ENCODE measurements around the gene STRN4.

The STRN4 gene

DNA sequence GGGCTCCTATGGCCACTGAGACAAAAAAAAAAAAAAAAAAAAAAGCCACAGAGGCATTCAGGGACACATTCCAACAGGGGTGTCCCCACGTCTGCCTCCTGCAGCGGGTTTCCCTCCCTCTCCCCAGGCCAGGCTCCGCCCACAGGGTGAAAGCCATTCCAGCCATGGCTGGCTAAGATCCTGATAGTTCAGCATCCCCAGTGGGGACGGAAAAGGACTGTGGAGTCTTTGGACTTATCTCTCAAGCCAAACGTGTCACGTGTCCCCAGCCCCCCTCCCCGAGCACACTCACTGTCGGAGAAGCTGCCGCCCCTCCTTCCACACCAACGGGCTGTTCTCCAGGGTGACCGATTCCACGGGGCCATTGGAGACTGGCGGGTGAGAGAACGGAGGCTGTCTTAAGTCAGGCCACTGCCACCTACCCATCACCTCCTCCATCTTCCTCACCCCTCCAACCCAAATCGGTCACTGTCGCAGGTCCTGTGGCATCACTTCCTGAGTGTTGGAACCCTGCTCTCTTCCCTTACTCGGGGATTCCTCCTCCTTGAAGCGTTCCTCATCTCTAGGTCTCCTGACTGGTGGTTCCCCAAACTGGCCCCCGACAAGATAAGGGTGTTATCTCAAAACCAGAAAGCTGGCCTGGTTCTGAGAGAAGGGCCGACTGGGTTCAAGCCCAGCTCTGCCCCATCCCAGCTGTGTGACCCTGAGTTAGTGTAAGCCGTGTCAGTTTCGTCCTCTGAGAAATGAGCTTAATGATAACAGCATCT is 9.5 kb downstream of the STRN4 start:
- no peak for DNase-seq (ENCODE audit: extremely low spot score)
- ChIA-PET POLR2A (no interaction called here), CTCF (interaction anchor here (1.2 kb wide), 1 partner anchor 8 kb away, joined by 4 read pairs; no protein-coding TSS in a partner anchor)
- no peak for TF ChIP-seq FOXK2 (IDR thresholded peaks at IDR 0.05)
- TF ChIP-seq FOXA1 (IDR thresholded peaks at IDR 0.05), result no peak
- no peak for TF ChIP-seq FOXM1 (IDR thresholded peaks at IDR 0.05; ENCODE audit: borderline replicate concordance)
- no peak for TF ChIP-seq LEF1 (IDR thresholded peaks at IDR 0.05; ENCODE audit: borderline replicate concordance)
- no peak for TF ChIP-seq CTBP1 (IDR thresholded peaks at IDR 0.05; ENCODE audit: borderline replicate concordance)
- no peak for TF ChIP-seq TARDBP (IDR thresholded peaks at IDR 0.05)
- TF ChIP-seq ELF4 (IDR thresholded peaks at IDR 0.05), result no peak
- TF ChIP-seq ZNF384 (IDR thresholded peaks at IDR 0.05), result no peak
- TF ChIP-seq L3MBTL2 (conservative IDR thresholded peaks at IDR 0.05), result no peak
- no peak for TF ChIP-seq BHLHE40 (IDR thresholded peaks at IDR 0.05; ENCODE audit: borderline replicate concordance)

DNA sequence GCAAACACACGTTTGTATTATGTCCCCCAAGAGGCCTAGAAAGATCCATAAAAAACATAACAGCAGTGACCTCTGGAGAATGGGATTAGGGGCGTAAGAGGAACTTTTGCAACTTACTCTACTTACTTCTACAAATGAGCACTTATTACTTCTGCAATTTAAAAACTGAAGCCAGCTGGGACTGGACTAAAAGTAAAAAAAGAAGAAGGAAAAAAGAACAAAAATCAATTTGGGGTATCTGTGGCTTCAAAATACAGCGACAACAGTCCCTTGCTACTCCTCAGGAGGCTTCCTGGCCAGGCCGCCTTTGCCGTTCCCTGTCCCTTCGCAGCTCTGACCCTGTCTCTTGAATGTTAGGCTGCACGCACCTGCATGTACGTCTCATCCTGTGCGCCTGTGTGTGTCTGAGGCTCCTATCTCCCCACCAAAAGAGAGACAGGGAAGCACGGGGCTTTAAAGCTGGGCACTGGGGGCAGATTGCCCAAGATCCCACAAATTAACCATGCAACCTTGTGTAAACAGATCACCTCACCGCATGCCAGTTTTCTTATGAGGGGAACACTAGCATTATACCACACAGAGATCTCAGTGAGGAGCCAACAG is 12.5 kb downstream of the STRN4 start:
- CTCF ChIA-PET, result no interaction called here
- no peak for TF ChIP-seq SUZ12 (IDR thresholded peaks at IDR 0.05)
- no peak for TF ChIP-seq SP1 (IDR thresholded peaks at IDR 0.05)
- no peak for DNase-seq (ENCODE audit: extremely low spot score)
- POLR2A ChIA-PET, result no interaction called here

DNA sequence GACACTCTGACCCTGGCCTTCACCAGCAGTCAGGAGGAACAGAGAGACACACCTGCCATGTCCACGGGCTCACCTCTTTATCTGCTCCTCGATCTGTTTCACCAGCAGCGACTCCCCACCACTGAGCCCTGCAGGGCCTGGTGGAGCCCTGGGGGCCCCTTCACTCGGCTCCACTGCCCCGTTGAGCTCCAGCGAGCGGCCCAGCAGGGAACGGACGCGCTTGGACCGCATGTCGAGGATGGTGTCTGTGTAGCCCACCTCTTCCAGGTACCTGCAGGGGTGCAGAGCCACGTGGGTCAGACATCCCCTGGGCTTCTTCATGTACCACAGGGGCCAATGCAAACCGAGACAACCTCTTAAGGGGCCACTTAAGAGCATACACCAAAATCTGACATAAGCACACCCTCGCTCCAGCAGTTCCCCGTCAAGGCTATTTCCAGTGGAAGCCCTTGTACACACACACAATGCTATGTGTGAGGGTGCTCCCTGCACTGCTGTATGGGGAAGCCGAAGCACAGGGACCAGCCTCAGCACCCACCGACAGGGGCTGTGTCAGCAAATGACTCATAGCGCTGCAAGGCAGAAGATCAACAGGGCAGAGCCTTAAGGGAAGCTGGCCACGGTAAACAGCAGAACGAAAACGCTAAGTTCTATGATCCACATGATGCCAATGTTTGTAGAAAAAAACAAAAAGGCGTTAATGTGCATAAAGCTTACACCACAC is 13.1 kb downstream of the STRN4 start:
- POLR2A ChIA-PET, result no interaction called here
- CTCF ChIA-PET, result no interaction called here

DNA sequence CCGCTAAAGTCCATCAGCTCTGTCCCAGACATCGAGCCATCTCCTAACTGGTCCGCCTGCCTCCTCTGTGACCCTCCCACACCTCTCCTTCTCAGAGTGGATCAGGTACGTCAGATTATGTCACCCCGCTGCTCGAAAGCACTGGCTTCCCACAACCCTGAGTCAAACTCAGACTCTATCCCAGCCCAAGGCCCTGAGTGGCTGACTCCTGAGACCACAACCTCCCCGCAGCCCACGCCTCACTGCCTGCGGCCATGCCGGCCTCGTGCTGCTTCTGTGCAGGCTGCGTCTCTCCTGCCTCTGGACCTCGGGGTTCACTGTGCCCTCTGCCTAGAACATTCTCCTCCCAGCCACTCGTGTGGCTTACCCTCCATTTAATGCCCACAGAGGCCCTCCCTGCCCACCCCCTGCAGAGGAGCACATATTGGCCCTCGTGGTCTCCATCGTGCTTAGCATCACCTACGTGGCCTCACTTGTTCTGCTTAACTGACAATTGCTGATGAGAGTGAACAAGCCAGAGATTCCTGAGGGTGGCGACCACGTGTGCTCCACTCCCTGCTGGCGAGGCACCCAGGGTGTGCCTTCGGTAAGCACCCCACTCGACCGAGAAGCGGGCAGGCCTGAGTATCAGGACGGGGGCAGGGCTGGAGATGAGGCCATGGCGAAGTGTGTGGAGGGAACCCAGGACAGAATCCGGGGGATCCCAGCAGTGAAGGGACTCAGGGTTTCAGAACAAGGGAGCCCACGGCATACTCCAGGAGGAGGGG is 13.9 kb downstream of the STRN4 start:
- CTCF ChIA-PET, result no interaction called here
- POLR2A ChIA-PET, result no interaction called here
- TF ChIP-seq HDGF (IDR thresholded peaks at IDR 0.05; ENCODE audit: borderline replicate concordance) (no peak), ELF4 (IDR thresholded peaks at IDR 0.05) (no peak), FOXA1 (IDR thresholded peaks at IDR 0.05) (no peak), SP1 (IDR thresholded peaks at IDR 0.05) (no peak), ZNF384 (IDR thresholded peaks at IDR 0.05) (no peak)
- DNase-seq (ENCODE audit: extremely low spot score), result no peak

More for the DNA sequence above, 13.1 kb downstream of the STRN4 start:
- DNase-seq (ENCODE audit: extremely low spot score), result no peak
- no peak for TF ChIP-seq SUZ12 (IDR thresholded peaks at IDR 0.05)
- TF ChIP-seq FOXA1 (IDR thresholded peaks at IDR 0.05), result no peak
- TF ChIP-seq BHLHE40 (IDR thresholded peaks at IDR 0.05; ENCODE audit: borderline replicate concordance), result no peak
- no peak for TF ChIP-seq SP1 (IDR thresholded peaks at IDR 0.05)
- no peak for TF ChIP-seq NFRKB (IDR thresholded peaks at IDR 0.05)
- no peak for TF ChIP-seq FOXK2 (IDR thresholded peaks at IDR 0.05)
- TF ChIP-seq L3MBTL2 (conservative IDR thresholded peaks at IDR 0.05), result no peak
- no peak for TF ChIP-seq CTBP1 (IDR thresholded peaks at IDR 0.05; ENCODE audit: borderline replicate concordance)
- TF ChIP-seq, protein P1, sequence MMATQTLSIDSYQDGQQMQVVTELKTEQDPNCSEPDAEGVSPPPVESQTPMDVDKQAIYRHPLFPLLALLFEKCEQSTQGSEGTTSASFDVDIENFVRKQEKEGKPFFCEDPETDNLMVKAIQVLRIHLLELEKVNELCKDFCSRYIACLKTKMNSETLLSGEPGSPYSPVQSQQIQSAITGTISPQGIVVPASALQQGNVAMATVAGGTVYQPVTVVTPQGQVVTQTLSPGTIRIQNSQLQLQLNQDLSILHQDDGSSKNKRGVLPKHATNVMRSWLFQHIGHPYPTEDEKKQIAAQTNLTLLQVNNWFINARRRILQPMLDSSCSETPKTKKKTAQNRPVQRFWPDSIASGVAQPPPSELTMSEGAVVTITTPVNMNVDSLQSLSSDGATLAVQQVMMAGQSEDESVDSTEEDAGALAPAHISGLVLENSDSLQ (IDR thresholded peaks at IDR 0.05), result no peak
- no peak for TF ChIP-seq TARDBP (IDR thresholded peaks at IDR 0.05)
- no peak for TF ChIP-seq LEF1 (IDR thresholded peaks at IDR 0.05; ENCODE audit: borderline replicate concordance)
- no peak for TF ChIP-seq FOXM1 (IDR thresholded peaks at IDR 0.05; ENCODE audit: borderline replicate concordance)
- TF ChIP-seq ZNF384 (IDR thresholded peaks at IDR 0.05), result no peak
- TF ChIP-seq HDGF (IDR thresholded peaks at IDR 0.05; ENCODE audit: borderline replicate concordance), result no peak
- no peak for TF ChIP-seq ARNT (IDR thresholded peaks at IDR 0.05)
- TF ChIP-seq ELF4 (IDR thresholded peaks at IDR 0.05), result no peak

DNA sequence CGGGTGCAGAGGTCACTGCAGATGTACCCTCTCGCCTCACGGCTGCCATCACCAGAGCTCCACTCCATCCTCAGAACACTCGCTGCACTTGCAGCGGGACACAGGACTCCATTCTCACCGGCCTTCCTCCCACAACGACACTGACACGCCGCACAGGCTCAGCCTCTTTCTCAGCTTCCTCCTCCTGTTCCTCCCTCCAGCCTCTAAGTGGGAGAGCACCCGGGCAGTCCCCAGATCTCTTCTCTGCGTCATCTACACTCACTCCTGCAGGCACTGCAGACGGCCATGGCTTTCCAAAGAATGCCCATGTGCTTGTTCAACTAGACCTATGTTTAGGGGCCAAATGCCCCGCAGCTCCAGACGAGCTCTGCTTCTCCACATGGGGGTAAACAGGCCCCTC is 14.7 kb downstream of the STRN4 start:
- TF ChIP-seq ZNF384 (IDR thresholded peaks at IDR 0.05), result no peak
- no peak for TF ChIP-seq SUZ12 (IDR thresholded peaks at IDR 0.05)
- TF ChIP-seq ARNT (IDR thresholded peaks at IDR 0.05), result no peak
- no peak for TF ChIP-seq TARDBP (IDR thresholded peaks at IDR 0.05)
- no peak for TF ChIP-seq HDGF (IDR thresholded peaks at IDR 0.05; ENCODE audit: borderline replicate concordance)
- TF ChIP-seq FOXM1 (IDR thresholded peaks at IDR 0.05; ENCODE audit: borderline replicate concordance), result no peak
- no peak for TF ChIP-seq BHLHE40 (IDR thresholded peaks at IDR 0.05; ENCODE audit: borderline replicate concordance)
- no peak for TF ChIP-seq CTBP1 (IDR thresholded peaks at IDR 0.05; ENCODE audit: borderline replicate concordance)
- no peak for TF ChIP-seq FOXA1 (IDR thresholded peaks at IDR 0.05)
- no peak for TF ChIP-seq FOXK2 (IDR thresholded peaks at IDR 0.05)
- no peak for TF ChIP-seq LEF1 (IDR thresholded peaks at IDR 0.05; ENCODE audit: borderline replicate concordance)
- no peak for TF ChIP-seq NFRKB (IDR thresholded peaks at IDR 0.05)
- TF ChIP-seq L3MBTL2 (conservative IDR thresholded peaks at IDR 0.05), result no peak
- no peak for TF ChIP-seq ELF4 (IDR thresholded peaks at IDR 0.05)
- no peak for TF ChIP-seq SP1 (IDR thresholded peaks at IDR 0.05)
- TF ChIP-seq, protein P1 (IDR thresholded peaks at IDR 0.05), result no peak
- no peak for DNase-seq (ENCODE audit: extremely low spot score)
- ChIA-PET CTCF (interaction anchor here (1.2 kb wide), 1 partner anchor 70 kb away, joined by 4 read pairs; no protein-coding TSS in a partner anchor), POLR2A (interaction anchor here (1.3 kb wide), 1 partner anchor 53 kb away, joined by 3 read pairs; no protein-coding TSS in a partner anchor)
